Activated T-cell treated with anti-CD3 and anti-CD28 coated beads, Interleukin-2, amount 50 U/mL, for 48 hours (primary cell): ENCODE measurements around the gene SLC41A2.
"Not testable (repeated sequence)": the region's sequence is repeated elsewhere in the genome, so short reads cannot be mapped to it uniquely, and the experiment has no call there.

Source experiments
- DNase-seq, 2 experiments: peaks; one replicate each; pipeline ENCODE4 v3.0.0-alpha.2; 2020

Gene SLC41A2

GRCh38 chr12:104963757-104964156, 5.7 kb upstream of the SLC41A2 start:
- DNase-seq: no peak

- no peak for DNase-seq
Observed at GRCh38 chr12:104960464-104960863, 2.4 kb upstream of the SLC41A2 start.

- no peak for DNase-seq
Observed at GRCh38 chr12:104959335-104959841, 1.3 kb upstream of the SLC41A2 start.

DNA sequence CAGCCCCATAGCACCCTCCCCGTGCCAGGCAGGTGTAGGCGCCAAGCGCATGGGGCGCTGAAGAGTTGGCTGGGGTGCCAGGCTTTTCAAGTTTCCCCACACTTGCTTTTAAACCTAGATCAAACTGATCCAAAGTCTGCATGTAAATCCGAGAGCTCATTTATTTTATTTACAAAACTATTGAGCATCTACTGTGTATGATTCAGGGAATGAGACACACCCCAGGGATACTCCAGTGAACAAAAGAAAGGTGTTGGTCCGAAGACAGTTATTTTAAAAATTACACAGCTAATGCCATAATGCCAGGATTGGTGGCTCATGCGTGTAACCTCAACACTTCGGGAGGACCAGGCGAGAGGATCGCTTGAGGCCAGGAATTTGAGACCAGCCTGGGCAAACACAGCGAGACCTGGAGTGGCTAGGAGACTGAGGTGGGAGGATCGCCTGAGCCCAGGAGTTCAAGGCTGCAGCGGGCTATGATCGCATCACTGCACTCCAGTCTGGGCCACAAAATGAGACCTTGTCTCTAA, 780 bp upstream of the SLC41A2 start:
- DNase-seq: peak; percentile 22 to 23

GRCh38 chr12:104957719-104958000, 430 bp downstream of the SLC41A2 start:
- DNase-seq: peak; percentile 45 to 62

GRCh38 chr12:104956870-104957718, 996 bp downstream of the SLC41A2 start:
- no peak for DNase-seq

DNA sequence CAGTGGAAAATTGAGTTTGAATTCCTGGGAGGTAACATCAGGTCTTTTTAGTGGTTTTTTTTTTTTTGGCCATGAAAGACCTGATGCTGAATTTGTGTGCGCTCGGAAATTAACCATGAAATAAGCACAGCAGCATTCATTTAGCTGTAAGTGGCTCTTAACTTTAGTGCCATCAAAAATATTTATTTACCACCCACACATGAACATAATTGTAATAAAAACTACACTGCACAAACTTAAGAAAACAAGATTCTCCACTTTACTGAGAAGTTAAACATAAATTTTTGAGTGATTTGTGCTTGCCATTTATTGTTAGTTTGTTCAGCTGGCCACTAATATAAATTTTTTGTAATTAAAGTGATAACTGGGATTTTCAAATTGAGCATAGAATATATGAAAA, 2.4 kb downstream of the SLC41A2 start:
- no peak for DNase-seq

DNA sequence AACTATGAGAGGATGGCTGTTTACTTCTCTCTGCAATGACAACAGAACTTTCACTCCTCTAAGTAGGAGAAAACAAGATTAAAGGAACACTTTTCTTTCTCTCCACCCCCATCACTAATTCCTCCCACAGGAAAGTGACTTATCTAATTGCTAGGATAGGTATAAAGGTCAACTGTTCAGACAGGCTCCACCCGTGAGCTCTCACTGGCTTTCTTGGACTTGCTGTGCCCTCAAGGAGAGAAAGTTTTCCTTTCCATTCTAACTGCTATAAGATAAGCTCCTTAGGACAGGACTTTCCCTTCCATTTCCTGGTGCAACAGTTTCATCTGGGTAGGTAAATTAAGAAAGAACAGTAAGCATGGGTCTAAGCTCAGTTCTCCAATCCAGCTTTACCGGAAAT, 4.8 kb downstream of the SLC41A2 start:
- DNase-seq: no peak

DNA sequence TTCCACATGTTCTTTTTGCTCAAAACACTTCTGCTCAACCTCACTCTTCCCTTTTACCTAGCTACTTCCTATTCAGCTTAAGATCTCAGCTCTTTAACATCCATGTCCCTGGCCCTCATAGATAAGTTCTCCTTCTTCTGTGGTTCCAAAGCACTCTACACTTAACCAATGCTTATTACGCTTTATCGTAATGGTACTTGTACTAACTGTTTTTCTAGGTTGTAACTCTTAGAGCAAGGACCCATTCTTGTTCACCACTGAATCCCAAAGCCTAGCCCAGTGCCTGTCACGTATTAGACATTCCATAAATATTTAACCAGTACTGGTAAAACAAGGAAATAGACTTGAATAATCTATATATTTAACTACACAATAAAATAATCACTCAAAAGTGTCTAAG, 5.3 kb downstream of the SLC41A2 start:
- no peak for DNase-seq

DNA sequence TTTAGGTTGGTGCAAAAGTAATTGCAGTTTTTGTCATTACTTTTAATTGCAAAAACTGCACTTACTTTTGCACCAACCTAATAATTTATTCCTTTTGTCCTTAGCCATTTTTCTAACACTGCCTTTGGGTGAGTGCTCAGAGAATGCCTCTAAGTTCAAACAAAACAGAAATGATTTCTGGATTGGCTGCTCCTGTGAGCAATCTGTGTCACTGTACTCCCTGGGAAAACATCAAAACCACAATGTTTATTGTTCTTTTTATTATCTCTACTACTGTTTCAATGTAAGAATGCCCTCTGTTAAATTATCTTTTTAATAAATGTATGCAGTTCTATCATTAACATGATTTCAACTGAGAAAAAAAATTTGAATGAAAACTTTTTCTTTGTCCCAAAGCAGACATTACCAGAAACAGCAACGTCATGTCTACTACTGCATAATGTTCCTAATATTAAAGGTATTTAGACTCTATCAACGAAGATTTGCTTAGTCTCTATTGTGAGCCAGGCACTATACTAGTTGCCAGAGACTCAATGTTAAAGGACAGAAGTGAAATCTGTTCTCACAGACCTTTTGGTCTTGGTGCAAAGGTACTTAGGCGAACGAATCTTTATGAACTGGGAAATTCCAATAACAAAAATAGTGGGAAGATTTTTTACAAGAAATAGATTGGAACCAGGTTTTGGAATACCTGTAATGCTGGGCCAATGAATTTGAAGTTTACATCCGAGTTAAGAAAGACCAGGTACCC, 6.2 kb downstream of the SLC41A2 start:
- no peak for DNase-seq

- DNase-seq: not testable (repeated sequence)
Observed at GRCh38 chr12:104948716-104949115, 9.4 kb downstream of the SLC41A2 start.

DNA sequence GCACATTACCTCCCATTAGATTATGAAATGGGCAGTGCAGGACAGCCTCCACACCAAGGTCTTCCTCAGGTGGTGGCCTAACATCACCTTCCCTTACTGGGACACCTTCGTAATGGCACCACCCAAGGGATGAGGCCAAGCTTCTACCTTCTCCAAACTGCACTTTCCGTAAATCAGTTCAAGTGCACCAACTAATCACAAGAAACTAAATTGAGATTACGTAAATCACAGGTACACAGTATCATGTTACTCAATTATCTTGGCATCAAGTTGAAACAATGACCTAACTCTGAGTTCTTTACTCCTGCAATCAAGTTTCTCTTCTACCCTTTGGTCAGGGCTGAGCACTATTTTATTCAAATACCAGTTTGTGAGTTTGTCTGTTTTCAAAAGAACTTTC, 13.8 kb downstream of the SLC41A2 start:
- no peak for DNase-seq

- DNase-seq: not testable (repeated sequence)
Observed at GRCh38 chr12:104943401-104943800, 14.7 kb downstream of the SLC41A2 start.

DNA sequence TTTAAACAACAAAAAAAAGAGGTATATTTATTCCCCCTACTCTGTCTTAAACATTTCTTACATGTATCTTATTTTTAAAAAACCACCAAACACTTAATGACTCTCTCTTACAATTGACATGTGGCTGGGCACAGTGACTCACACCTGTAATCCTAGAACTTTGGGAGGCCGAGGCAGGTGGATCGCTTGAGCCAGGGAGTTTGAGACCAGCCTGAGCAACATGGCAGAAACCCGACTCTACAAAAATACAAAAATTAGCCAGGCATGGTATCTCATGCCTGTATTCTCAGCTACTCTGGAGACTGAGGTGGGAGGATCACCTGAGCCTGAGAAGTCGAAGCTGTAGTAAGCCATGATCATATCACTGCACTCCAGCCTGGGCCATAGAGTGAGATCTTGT, 16.0 kb downstream of the SLC41A2 start:
- no peak for DNase-seq

DNA sequence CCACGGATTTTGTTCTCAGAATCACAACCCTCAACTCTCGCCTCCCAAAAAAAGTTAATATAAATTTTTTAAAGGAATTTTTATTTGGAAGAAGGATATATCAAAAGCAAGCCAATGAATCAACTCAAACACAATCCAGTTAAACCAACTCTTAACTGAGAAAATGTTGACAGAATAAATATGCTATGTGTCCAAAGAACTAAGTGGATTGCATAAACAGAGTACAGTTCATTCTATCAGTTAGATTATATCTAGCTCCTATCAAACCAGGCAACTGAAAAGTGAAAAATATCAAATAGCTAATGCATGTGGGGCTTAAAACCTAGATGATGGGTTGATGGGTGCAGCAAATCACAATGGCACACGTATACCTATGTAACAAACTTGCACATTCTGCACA, 16.6 kb downstream of the SLC41A2 start:
- DNase-seq: no peak

DNA sequence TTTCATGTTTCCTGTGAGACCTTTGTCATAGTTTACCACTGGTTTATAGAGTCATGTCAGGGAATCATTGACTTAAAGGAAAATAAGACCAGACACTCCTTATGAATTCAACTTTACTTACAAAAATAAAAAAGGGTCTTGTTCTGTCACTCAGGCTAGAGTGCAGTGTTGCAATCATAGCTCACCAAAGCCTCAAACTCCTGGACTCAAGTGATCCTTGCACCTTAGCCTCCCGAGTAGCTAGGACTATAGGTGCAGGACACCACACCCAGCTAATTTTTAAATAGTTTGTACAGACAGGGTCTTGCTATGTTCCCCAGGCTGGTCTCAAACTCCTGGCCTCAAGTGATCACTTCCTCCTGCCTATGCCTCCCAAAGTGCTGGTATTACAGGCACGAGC, 19.0 kb downstream of the SLC41A2 start:
- no peak for DNase-seq

GRCh38 chr12:104938371-104938770, 19.7 kb downstream of the SLC41A2 start:
- no peak for DNase-seq

GRCh38 chr12:104935886-104936285, 22.2 kb downstream of the SLC41A2 start:
- DNase-seq: no peak

DNA sequence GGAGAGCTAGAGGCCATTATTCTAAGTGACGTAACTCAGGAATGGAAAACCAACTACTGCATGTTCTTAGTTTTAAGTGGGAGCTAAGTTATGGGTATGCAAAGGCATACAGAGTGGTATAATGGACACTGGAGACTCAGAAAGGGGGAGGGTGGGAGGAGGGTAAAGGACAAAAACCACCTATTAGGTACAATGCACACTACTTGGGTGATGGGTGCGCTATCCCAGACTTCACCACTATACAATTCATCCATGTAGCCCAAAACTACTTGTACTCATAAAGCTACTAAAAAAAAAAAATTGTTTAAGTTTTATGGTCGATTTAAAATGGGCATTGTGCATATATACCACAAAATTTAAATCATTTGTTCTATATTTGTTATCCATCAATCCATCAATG, 24.3 kb downstream of the SLC41A2 start:
- DNase-seq: no peak

GRCh38 chr12:104933128-104933527, 25.0 kb downstream of the SLC41A2 start:
- no peak for DNase-seq

DNA sequence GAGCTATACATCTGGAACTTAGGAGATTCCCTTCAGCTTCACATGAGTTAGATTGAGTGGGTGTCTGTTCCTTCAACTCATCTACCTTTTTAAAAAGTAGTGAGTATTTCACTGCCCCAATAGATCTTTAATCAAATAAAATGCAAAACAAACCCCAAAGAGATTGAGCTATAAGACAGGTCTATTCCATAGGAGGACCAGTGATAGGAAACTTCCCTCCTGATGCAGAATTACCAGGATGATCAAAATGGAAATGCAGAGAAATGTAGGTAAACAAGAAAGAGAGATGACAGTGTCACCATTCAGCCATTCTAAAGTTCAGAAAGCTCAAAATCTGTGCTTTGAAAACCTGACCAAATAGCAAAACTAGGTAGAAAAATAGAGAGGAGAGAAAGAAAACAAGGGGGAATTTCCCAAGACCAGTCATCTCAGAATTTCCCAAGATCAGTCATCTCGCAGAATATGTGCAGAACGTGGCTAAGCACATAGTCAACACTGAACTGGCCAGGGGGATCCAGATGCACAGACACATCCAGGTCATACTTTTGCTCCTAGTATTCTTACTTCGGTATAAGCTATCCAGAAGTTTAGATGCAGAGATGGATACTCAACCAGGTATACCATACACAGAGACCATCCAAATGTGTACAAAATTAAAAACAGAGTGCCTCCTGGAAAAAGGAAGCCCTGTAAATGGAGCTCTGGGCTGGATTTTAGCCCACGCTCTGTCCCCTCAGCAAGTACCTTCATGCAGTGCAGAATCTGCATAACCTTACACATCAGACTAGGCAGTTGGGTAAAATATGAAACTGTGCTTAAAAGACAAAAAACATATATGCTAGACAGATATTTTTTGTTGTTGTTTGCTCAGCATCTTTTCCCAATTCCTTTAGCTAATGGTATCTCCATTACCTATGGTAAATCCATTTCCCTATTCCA, 27.4 kb downstream of the SLC41A2 start:
- DNase-seq: peak; percentile 45 to 58

GRCh38 chr12:104929977-104930376, 28.1 kb downstream of the SLC41A2 start:
- no peak for DNase-seq

DNA sequence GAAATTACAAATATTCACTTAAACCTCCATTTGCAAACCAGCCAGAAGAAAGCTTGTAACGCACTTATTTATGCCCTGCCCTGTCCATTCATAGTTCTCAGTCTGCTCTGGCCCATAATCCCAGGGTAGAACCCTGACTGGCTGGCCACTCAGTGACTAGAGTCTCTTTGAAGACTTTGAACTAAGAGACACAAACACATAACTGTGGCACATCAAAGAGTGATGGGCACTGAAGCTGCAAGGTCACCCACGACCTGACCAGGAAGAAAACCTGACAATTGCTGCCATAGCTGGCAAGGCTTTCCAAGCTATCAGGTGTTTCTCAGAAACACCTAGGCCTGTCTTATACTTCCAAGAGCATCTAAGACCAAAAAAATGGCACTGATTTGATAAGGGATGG, 28.7 kb downstream of the SLC41A2 start:
- DNase-seq: no peak
